ENCODE results near the gene HEPACAM.

The HEPACAM gene

DNA sequence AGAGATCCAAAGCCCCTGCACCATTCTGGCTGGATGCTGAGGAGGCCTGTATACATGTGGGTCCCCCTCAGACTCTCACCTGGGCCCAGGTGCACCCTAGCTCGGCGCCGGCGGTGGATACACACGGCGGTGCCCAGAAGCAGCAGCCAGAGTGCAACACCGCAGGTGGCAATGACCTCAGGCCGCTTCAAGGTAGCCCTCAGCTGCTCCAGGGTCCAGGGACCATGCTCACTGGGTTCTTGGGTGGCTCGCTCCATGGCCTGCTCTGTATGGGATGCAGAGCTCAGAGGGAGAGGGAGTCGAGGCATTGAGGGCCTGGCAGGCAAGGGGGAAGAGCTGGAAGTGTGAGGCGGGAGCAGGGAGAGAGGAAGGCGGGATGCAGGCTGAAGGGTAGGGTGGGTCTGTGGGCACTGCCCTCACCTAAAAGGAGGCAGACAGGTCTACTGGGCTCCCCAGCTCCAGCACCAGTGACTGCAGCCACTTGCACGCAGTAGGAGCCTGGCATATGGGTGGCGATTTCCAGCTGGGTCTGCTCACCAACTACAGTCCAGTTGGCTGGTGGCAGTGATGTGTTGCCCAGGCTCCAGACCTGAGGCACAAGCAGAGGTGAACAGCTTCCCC lies 42.0 kb downstream of the HEPACAM start:
- no peak overlapping the region for H4K5ac ChIP-seq (ENCODE audit: low read length)
- DNase-seq: no peak

DNA sequence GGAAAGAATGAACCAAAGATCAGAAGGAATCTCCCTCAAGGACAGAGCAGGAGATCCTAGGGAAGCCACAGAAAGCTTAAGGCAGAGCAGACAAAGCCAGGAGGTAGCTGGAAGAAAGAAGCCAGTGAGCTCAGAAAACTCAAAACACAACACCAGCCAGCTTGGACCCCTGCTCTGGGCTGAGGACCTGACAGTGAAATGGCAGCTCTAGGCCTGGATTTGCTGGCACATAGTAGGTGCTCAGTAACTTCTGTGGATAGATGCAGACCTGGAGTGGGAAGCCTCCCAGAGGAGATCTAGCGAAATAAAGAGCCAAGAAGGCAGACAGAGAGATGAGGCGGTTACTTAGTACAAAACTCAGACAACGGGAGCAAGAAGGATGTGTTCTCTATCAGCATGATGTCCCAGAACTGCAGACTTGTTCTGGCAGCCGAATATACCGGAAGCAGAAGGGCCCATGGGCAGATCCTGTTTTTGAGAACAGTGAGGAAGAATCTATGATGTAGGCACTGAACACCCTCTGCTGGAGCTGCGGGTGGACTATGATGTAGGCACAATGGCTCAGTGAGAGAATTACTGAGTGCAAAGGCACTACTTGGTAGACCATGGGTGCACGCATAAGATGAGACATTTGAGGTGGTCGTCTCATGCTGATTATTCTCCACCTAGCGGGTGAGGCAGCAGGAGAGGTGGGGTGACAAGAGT lies 42.9 kb downstream of the HEPACAM start:
- no peak for DNase-seq
- Histone ChIP-seq H3K18ac (ENCODE audit: low read length) (no peak overlapping the region), H3K4me3 (ENCODE audit: low read length) (no peak overlapping the region), H4K5ac (ENCODE audit: low read length) (no peak overlapping the region), H3K4me2 (ENCODE audit: low read length) (no peak overlapping the region), H3K23ac (ENCODE audit: low read length) (no peak overlapping the region), H4K8ac (ENCODE audit: low read depth, low read length) (no peak overlapping the region), H3K27ac (ENCODE audit: low read depth, low read length) (no peak overlapping the region), H3K4me1 (ENCODE audit: control insufficient read depth, low read depth, low read length) (no peaks in the 10 kb centered on the region), H3K56ac (ENCODE audit: low read length) (no peak overlapping the region), H2AK5ac (ENCODE audit: low read length) (no peak overlapping the region), H3K79me2 (ENCODE audit: control insufficient read depth, insufficient read depth, low read length) (no peaks in the 10 kb centered on the region), H3K36me3 (ENCODE audit: control insufficient read depth, insufficient read depth, low read length) (no peaks in the 10 kb centered on the region), H3K27me3 (ENCODE audit: insufficient read depth, low read length, poor library complexity) (no peaks in the 10 kb centered on the region), H3K4ac (ENCODE audit: low read depth, low read length) (no peak overlapping the region), H2BK5ac (ENCODE audit: low read length) (no peak overlapping the region), H3K9ac (ENCODE audit: low read length) (no peak overlapping the region), H2BK15ac (replicated peaks; ENCODE audit: low read depth) (no peak overlapping the region), H2BK120ac (ENCODE audit: low read depth, low read length) (no peak overlapping the region), H3K79me1 (ENCODE audit: low read length) (no peaks in the 10 kb centered on the region)
- WGBS (ENCODE audit: extremely low coverage, insufficient coverage, low lambda C conversion rate): no CpG with 5 or more reads among the region's 9 CpGs

More for the DNA sequence above, 42.0 kb downstream of the HEPACAM start:
- Histone ChIP-seq H3K4ac (ENCODE audit: low read depth, low read length) (no peak overlapping the region), H2BK120ac (ENCODE audit: low read depth, low read length) (no peak overlapping the region), H3K4me3 (ENCODE audit: low read length) (no peak overlapping the region), H4K8ac (ENCODE audit: low read depth, low read length) (no peak overlapping the region), H2BK15ac (replicated peaks; ENCODE audit: low read depth) (no peak overlapping the region), H3K79me1 (ENCODE audit: low read length) (no peaks in the 10 kb centered on the region), H3K27ac (ENCODE audit: low read depth, low read length) (no peak overlapping the region), H3K79me2 (ENCODE audit: control insufficient read depth, insufficient read depth, low read length) (no peaks in the 10 kb centered on the region), H3K9ac (ENCODE audit: low read length) (no peak overlapping the region), H3K27me3 (ENCODE audit: insufficient read depth, low read length, poor library complexity) (no peaks in the 10 kb centered on the region), H3K23ac (ENCODE audit: low read length) (no peak overlapping the region), H3K4me1 (ENCODE audit: control insufficient read depth, low read depth, low read length) (peaks cover 2% of the 10 kb centered on the region), H3K56ac (ENCODE audit: low read length) (no peak overlapping the region), H3K4me2 (ENCODE audit: low read length) (no peak overlapping the region), H2AK5ac (ENCODE audit: low read length) (no peak overlapping the region), H2BK5ac (ENCODE audit: low read length) (no peak overlapping the region), H3K18ac (ENCODE audit: low read length) (no peak overlapping the region), H3K36me3 (ENCODE audit: control insufficient read depth, insufficient read depth, low read length) (no peaks in the 10 kb centered on the region)
- WGBS (ENCODE audit: extremely low coverage, insufficient coverage, low lambda C conversion rate): no CpG with 5 or more reads among the region's 14 CpGs

DNA sequence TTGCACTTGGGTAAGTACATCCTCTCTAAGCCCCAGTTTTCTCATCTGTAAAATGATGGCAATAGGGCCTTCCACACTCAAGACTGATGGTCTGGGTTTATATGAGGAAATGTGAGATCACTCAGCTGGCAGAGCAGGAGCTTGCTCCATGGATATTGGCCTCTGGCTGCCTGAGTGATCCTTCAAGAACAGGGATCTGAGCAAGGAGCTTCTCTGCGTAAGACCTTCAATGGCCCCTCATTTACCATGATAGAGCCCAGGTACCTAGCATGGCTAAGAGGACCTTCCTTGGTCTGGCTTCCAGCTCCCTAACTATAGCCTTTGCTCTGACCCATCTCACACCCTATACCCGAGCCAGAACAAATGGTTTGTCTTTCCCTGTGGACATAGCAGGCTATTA lies 43.7 kb downstream of the HEPACAM start:
- Histone ChIP-seq H2BK120ac (ENCODE audit: low read depth, low read length) (no peak overlapping the region), H3K27me3 (ENCODE audit: insufficient read depth, low read length, poor library complexity) (no peaks in the 10 kb centered on the region), H3K23ac (ENCODE audit: low read length) (no peak overlapping the region), H3K4ac (ENCODE audit: low read depth, low read length) (no peak overlapping the region), H3K27ac (ENCODE audit: low read depth, low read length) (no peak overlapping the region), H3K4me1 (ENCODE audit: control insufficient read depth, low read depth, low read length) (no peaks in the 10 kb centered on the region), H4K8ac (ENCODE audit: low read depth, low read length) (no peak overlapping the region), H3K56ac (ENCODE audit: low read length) (no peak overlapping the region), H3K9ac (ENCODE audit: low read length) (no peak overlapping the region), H2AK5ac (ENCODE audit: low read length) (no peak overlapping the region), H2BK15ac (replicated peaks; ENCODE audit: low read depth) (no peak overlapping the region), H3K18ac (ENCODE audit: low read length) (no peak overlapping the region), H3K36me3 (ENCODE audit: control insufficient read depth, insufficient read depth, low read length) (no peaks in the 10 kb centered on the region), H4K5ac (ENCODE audit: low read length) (no peak overlapping the region), H3K4me3 (ENCODE audit: low read length) (no peak overlapping the region), H3K79me2 (ENCODE audit: control insufficient read depth, insufficient read depth, low read length) (no peaks in the 10 kb centered on the region), H3K79me1 (ENCODE audit: low read length) (no peaks in the 10 kb centered on the region), H2BK5ac (ENCODE audit: low read length) (no peak overlapping the region), H3K4me2 (ENCODE audit: low read length) (no peak overlapping the region)
- WGBS (ENCODE audit: extremely low coverage, insufficient coverage, low lambda C conversion rate): no CpG with 5 or more reads among the region's 2 CpGs
- no peak for DNase-seq

DNA sequence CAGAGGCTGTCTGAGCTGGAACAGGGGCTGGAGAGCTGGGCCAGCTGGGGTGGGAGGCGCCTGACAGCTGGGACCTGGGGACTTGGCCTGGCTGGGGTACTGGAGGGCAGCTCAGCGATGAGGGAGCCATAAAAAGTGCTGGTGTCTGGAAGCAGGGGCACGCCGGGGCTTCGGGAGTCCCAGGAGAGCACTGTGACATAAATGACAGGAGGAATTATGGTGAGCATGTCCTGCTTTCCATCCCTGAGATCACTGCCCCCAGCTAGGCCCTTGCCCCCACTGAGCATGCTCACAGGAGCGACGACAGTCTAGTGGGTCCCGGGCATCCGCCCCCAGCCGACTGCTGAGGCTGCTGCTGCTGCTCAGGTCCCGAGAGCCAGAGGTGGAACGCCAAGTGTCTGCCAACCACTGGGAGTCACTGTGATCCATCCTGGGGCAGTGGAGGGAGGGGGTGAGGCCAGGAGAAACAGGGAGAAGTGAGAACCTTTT lies 44.4 kb downstream of the HEPACAM start:
- no peak overlapping the region for H3K18ac ChIP-seq (ENCODE audit: low read length)
- H2BK120ac ChIP-seq (ENCODE audit: low read depth, low read length): no peak overlapping the region
- no peak overlapping the region for H2BK15ac ChIP-seq (replicated peaks; ENCODE audit: low read depth)
- no peaks in the 10 kb centered on the region for H3K4me1 ChIP-seq (ENCODE audit: control insufficient read depth, low read depth, low read length)
- H2BK5ac ChIP-seq (ENCODE audit: low read length): no peak overlapping the region
- no peaks in the 10 kb centered on the region for H3K79me2 ChIP-seq (ENCODE audit: control insufficient read depth, insufficient read depth, low read length)
- H3K23ac ChIP-seq (ENCODE audit: low read length): no peak overlapping the region
- H3K27ac ChIP-seq (ENCODE audit: low read depth, low read length): no peak overlapping the region
- H3K36me3 ChIP-seq (ENCODE audit: control insufficient read depth, insufficient read depth, low read length): no peaks in the 10 kb centered on the region
- no peak overlapping the region for H3K4ac ChIP-seq (ENCODE audit: low read depth, low read length)
- DNase-seq: peak; percentile 67
- no CpG with 5 or more reads among the region's 12 CpGs for WGBS (ENCODE audit: extremely low coverage, insufficient coverage, low lambda C conversion rate)
- H3K79me1 ChIP-seq (ENCODE audit: low read length): no peaks in the 10 kb centered on the region
- H3K4me3 ChIP-seq (ENCODE audit: low read length): no peak overlapping the region
- H3K4me2 ChIP-seq (ENCODE audit: low read length): no peak overlapping the region
- H2AK5ac ChIP-seq (ENCODE audit: low read length): no peak overlapping the region
- H4K5ac ChIP-seq (ENCODE audit: low read length): no peak overlapping the region
- H4K8ac ChIP-seq (ENCODE audit: low read depth, low read length): no peak overlapping the region
- H3K27me3 ChIP-seq (ENCODE audit: insufficient read depth, low read length, poor library complexity): no peaks in the 10 kb centered on the region
- H3K9ac ChIP-seq (ENCODE audit: low read length): no peak overlapping the region
- H3K56ac ChIP-seq (ENCODE audit: low read length): no peak overlapping the region

DNA sequence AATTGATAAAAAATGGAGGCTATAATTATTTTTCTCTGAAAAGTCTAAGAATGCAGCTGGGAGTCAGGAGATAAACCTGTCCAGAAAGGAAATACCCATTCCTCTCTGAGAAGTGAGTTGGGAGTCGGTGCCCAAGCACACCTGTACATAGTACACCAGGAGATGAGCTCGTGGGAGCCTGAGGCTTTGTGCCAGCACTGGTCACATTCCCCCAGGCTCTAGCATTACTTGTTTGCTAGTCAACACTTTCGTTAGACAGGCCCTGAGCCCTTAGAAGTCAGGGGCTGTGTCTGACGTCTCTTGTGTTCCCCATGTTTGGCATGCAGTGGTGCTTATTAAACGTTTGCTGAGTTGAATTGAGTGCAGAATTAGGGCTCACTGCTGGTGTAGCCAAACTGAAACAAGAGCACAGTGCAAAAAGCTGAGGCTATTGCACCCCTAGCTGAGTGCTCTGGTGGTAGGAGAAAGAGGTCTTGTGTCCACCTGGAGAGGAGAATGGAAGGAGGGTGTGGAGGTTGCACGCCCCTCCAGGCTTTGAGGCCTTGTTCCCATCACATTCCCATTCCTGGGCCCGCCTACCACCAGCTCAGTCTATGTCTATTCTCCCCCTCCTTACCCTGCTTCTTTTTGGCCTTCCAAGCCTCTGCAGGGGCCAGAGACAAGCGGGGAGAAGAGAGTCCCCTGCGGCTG lies 45.0 kb downstream of the HEPACAM start:
- Histone ChIP-seq H3K56ac (ENCODE audit: low read length) (no peak overlapping the region), H3K4me2 (ENCODE audit: low read length) (no peak overlapping the region), H3K4ac (ENCODE audit: low read depth, low read length) (no peak overlapping the region), H3K4me3 (ENCODE audit: low read length) (no peak overlapping the region), H3K4me1 (ENCODE audit: control insufficient read depth, low read depth, low read length) (no peaks in the 10 kb centered on the region), H3K79me2 (ENCODE audit: control insufficient read depth, insufficient read depth, low read length) (no peaks in the 10 kb centered on the region), H3K27me3 (ENCODE audit: insufficient read depth, low read length, poor library complexity) (no peaks in the 10 kb centered on the region), H3K23ac (ENCODE audit: low read length) (no peak overlapping the region), H3K18ac (ENCODE audit: low read length) (no peak overlapping the region), H2BK120ac (ENCODE audit: low read depth, low read length) (no peak overlapping the region), H3K79me1 (ENCODE audit: low read length) (no peaks in the 10 kb centered on the region), H2AK5ac (ENCODE audit: low read length) (no peak overlapping the region), H4K8ac (ENCODE audit: low read depth, low read length) (no peak overlapping the region), H2BK15ac (replicated peaks; ENCODE audit: low read depth) (no peak overlapping the region), H3K9ac (ENCODE audit: low read length) (no peak overlapping the region), H3K36me3 (ENCODE audit: control insufficient read depth, insufficient read depth, low read length) (no peaks in the 10 kb centered on the region), H4K5ac (ENCODE audit: low read length) (no peak overlapping the region), H3K27ac (ENCODE audit: low read depth, low read length) (no peak overlapping the region), H2BK5ac (ENCODE audit: low read length) (no peak overlapping the region)
- WGBS (ENCODE audit: extremely low coverage, insufficient coverage, low lambda C conversion rate): no CpG with 5 or more reads among the region's 9 CpGs
- DNase-seq: no peak

Data from mesendoderm (in vitro differentiated cells).